ENCODE measurements around the gene SDCBP2.

SDCBP2 gene

GRCh38 chr20:1275919-1276318 lies 53.0 kb downstream of the SDCBP2 start:
- no peak for TF ChIP-seq CTCF (IDR thresholded peaks at IDR 0.05)
- DNase-seq (ENCODE audit: low spot score): no peak
- Histone ChIP-seq H3K4me3 (no peak overlapping the region), H3K27ac (no peak overlapping the region)

- Histone ChIP-seq H3K4me3 (no peak overlapping the region), H3K27ac (no peak overlapping the region)
- TF ChIP-seq CTCF (IDR thresholded peaks at IDR 0.05): no peak
- DNase-seq (ENCODE audit: low spot score): no peak
These were observed 54.2 kb downstream of the SDCBP2 start for GRCh38 chr20:1274485-1275311.

- no peak overlapping the region for H3K4me3 ChIP-seq
- no peak for DNase-seq (ENCODE audit: low spot score)
- no peak for TF ChIP-seq CTCF (IDR thresholded peaks at IDR 0.05)
- no peak overlapping the region for H3K27ac ChIP-seq
These were observed 55.6 kb downstream of the SDCBP2 start for GRCh38 chr20:1273366-1273765.

GRCh38 chr20:1272368-1273100 lies 56.4 kb downstream of the SDCBP2 start:
- H3K4me3 ChIP-seq: no peak overlapping the region
- no peak for TF ChIP-seq CTCF (IDR thresholded peaks at IDR 0.05)
- H3K27ac ChIP-seq: no peak overlapping the region
- DNase-seq (ENCODE audit: low spot score): no peak

- no peak for DNase-seq (ENCODE audit: low spot score)
- no peak for TF ChIP-seq CTCF (IDR thresholded peaks at IDR 0.05)
- Histone ChIP-seq H3K4me3 (no peak overlapping the region), H3K27ac (no peak overlapping the region)
These were observed 59.1 kb downstream of the SDCBP2 start for GRCh38 chr20:1269850-1270249.

- Histone ChIP-seq H3K27ac (no peak overlapping the region), H3K4me3 (no peak overlapping the region)
- TF ChIP-seq CTCF (IDR thresholded peaks at IDR 0.05): no peak
- DNase-seq (ENCODE audit: low spot score): no peak
These were observed 59.7 kb downstream of the SDCBP2 start for GRCh38 chr20:1269235-1269634.
